ENCODE data around the gene GAD1. TPM values are rescaled to one million over a fixed set of nuclear protein-coding genes. Genes with fewer than 3 reads are reported as not detected.

The GAD1 gene
- total RNA-seq, 1 donor from 2014 or later: 0.43 TPM

GRCh38 chr2:170878066-170878465, 61.4 kb downstream of the GAD1 start:
- Mint-ChIP-seq H3K4me1 (ENCODE audit: low read depth) (peaks cover 4% of the 10 kb centered on the region), H3K4me3 (ENCODE audit: low read depth) (no peak overlapping the region), H3K36me3 (ENCODE audit: insufficient read depth) (no peaks in the 10 kb centered on the region), H3K9me3 (ENCODE audit: low read depth) (no peaks in the 10 kb centered on the region), H3K27me3 (peaks cover 6% of the 10 kb centered on the region), H3K27ac (no peak overlapping the region)
- DNase-seq (ENCODE audit: low spot score, unreplicated experiment): no peak
- TF ChIP-seq CTCF (IDR thresholded peaks at IDR 0.05; ENCODE audit: unreplicated experiment): no peak

- H3K27ac Mint-ChIP-seq: no peak overlapping the region
- no peak for DNase-seq (ENCODE audit: low spot score, unreplicated experiment)
- H3K9me3 Mint-ChIP-seq (ENCODE audit: low read depth): no peaks in the 10 kb centered on the region
- TF ChIP-seq CTCF (IDR thresholded peaks at IDR 0.05; ENCODE audit: unreplicated experiment): no peak
- H3K27me3 Mint-ChIP-seq: peaks cover 6% of the 10 kb centered on the region
- no peaks in the 10 kb centered on the region for H3K36me3 Mint-ChIP-seq (ENCODE audit: insufficient read depth)
- no peak overlapping the region for H3K4me3 Mint-ChIP-seq (ENCODE audit: low read depth)
- no peaks in the 10 kb centered on the region for H3K4me1 Mint-ChIP-seq (ENCODE audit: low read depth)
These were observed 61.8 kb downstream of the GAD1 start for GRCh38 chr2:170878505-170878904.

- Mint-ChIP-seq H3K27ac (no peak overlapping the region), H3K36me3 (ENCODE audit: insufficient read depth) (no peaks in the 10 kb centered on the region), H3K27me3 (peaks cover 14% of the 10 kb centered on the region), H3K4me3 (ENCODE audit: low read depth) (no peak overlapping the region), H3K4me1 (ENCODE audit: low read depth) (no peaks in the 10 kb centered on the region), H3K9me3 (ENCODE audit: low read depth) (no peaks in the 10 kb centered on the region)
- TF ChIP-seq CTCF (IDR thresholded peaks at IDR 0.05; ENCODE audit: unreplicated experiment): no peak
- DNase-seq (ENCODE audit: low spot score, unreplicated experiment): no peak
These were observed 65.2 kb downstream of the GAD1 start for GRCh38 chr2:170881840-170882239.

- no peak for DNase-seq (ENCODE audit: low spot score, unreplicated experiment)
- Mint-ChIP-seq H3K4me1 (ENCODE audit: low read depth) (no peaks in the 10 kb centered on the region), H3K27me3 (peaks cover 14% of the 10 kb centered on the region), H3K27ac (no peak overlapping the region), H3K36me3 (ENCODE audit: insufficient read depth) (no peaks in the 10 kb centered on the region), H3K9me3 (ENCODE audit: low read depth) (no peaks in the 10 kb centered on the region), H3K4me3 (ENCODE audit: low read depth) (no peak overlapping the region)
- TF ChIP-seq CTCF (IDR thresholded peaks at IDR 0.05; ENCODE audit: unreplicated experiment): no peak
These were observed 66.1 kb downstream of the GAD1 start for GRCh38 chr2:170882758-170883157.

- H3K27ac Mint-ChIP-seq: no peak overlapping the region
- no peak overlapping the region for H3K4me3 Mint-ChIP-seq (ENCODE audit: low read depth)
- H3K4me1 Mint-ChIP-seq (ENCODE audit: low read depth): no peaks in the 10 kb centered on the region
- TF ChIP-seq CTCF (IDR thresholded peaks at IDR 0.05; ENCODE audit: unreplicated experiment): no peak
- DNase-seq (ENCODE audit: low spot score, unreplicated experiment): no peak
- H3K9me3 Mint-ChIP-seq (ENCODE audit: low read depth): no peaks in the 10 kb centered on the region
- no peaks in the 10 kb centered on the region for H3K36me3 Mint-ChIP-seq (ENCODE audit: insufficient read depth)
- H3K27me3 Mint-ChIP-seq: peaks cover 17% of the 10 kb centered on the region
These were observed 67.0 kb downstream of the GAD1 start for GRCh38 chr2:170883683-170884082.

Measured in progenitor cell of endocrine pancreas (in vitro differentiated cells).